Nephron (organoid): ENCODE results near the gene DOCK3.

Experiments used
- H3K27ac Mint-ChIP-seq, 3 experiments: 2 replicates each; pipeline ENCODE4 v1.8.0; 2020; ENCODE audit warnings: mixed read lengths in 3 of 3, mild to moderate bottlenecking in 2 of 3, moderate library complexity in 1 of 3
- H3K27me3 Mint-ChIP-seq: 2 replicates; pipeline ENCODE4 v1.8.0; 2021; ENCODE audit warnings: low read depth, mild to moderate bottlenecking, moderate library complexity, mixed read lengths
- H3K36me3 Mint-ChIP-seq: 2 replicates; pipeline ENCODE4 v1.8.0; 2020; ENCODE audit warnings: low read depth, mixed read lengths
- H3K4me1 Mint-ChIP-seq: 2 replicates; pipeline ENCODE4 v1.8.0; 2020; ENCODE audit warnings: mixed read lengths
- H3K4me3 Mint-ChIP-seq, 3 experiments: 2 replicates each; pipeline ENCODE4 v1.8.0; 2020; ENCODE audit warnings: mild to moderate bottlenecking in 3 of 3, mixed read lengths in 3 of 3, moderate library complexity in 2 of 3
- H3K9me3 Mint-ChIP-seq: 2 replicates; pipeline ENCODE4 v1.8.0; 2020; ENCODE audit warnings: mixed read lengths
- CTCF ChIP-seq, 3 experiments: fragments of 200-600 bp; sonication (generic); IDR thresholded peaks; one replicate each; pipeline ENCODE4 v1.5.0; 2021; ENCODE audit warnings: antibody characterized with exemption in 3 of 3; ENCODE audit not compliant: unreplicated experiment in 3 of 3

The DOCK3 gene

GRCh38 chr3:50635066-50635465, 39.7 kb upstream of the DOCK3 start:
- Mint-ChIP-seq H3K9me3 (no peaks in the 10 kb centered on the region), H3K4me1 (peaks cover 42% of the 10 kb centered on the region), H3K27ac (no peak overlapping the region), H3K36me3 (no peaks in the 10 kb centered on the region), H3K4me3 (no peak overlapping the region), H3K27me3 (peaks cover 13% of the 10 kb centered on the region)
- TF ChIP-seq CTCF (IDR thresholded peaks at IDR 0.05; ENCODE audit: unreplicated experiment in 3 of 3), result no peak

GRCh38 chr3:50637011-50637410, 37.7 kb upstream of the DOCK3 start:
- Mint-ChIP-seq H3K4me3 (no peak overlapping the region), H3K4me1 (peaks cover 24% of the 10 kb centered on the region), H3K9me3 (no peaks in the 10 kb centered on the region), H3K27me3 (peaks cover 3% of the 10 kb centered on the region), H3K27ac (peak overlapping the region in 1 of 3 experiments; percentile 16), H3K36me3 (peaks cover 5% of the 10 kb centered on the region)
- no peak for TF ChIP-seq CTCF (IDR thresholded peaks at IDR 0.05; ENCODE audit: unreplicated experiment in 3 of 3)

- no peak overlapping the region for H3K4me3 Mint-ChIP-seq
- peaks cover 15% of the 10 kb centered on the region for H3K4me1 Mint-ChIP-seq
- H3K27ac Mint-ChIP-seq, result peak overlapping the region in 1 of 3 experiments; percentile 14
- H3K27me3 Mint-ChIP-seq, result no peaks in the 10 kb centered on the region
- TF ChIP-seq CTCF (IDR thresholded peaks at IDR 0.05; ENCODE audit: unreplicated experiment in 3 of 3), result no peak
- H3K36me3 Mint-ChIP-seq, result peaks cover 5% of the 10 kb centered on the region
- H3K9me3 Mint-ChIP-seq, result no peaks in the 10 kb centered on the region
Measured at GRCh38 chr3:50637945-50638344, 36.8 kb upstream of the DOCK3 start.

- Mint-ChIP-seq H3K9me3 (no peaks in the 10 kb centered on the region), H3K36me3 (peaks cover 10% of the 10 kb centered on the region), H3K27ac (no peak overlapping the region), H3K27me3 (no peaks in the 10 kb centered on the region), H3K4me3 (no peak overlapping the region), H3K4me1 (peaks cover 13% of the 10 kb centered on the region)
- TF ChIP-seq CTCF (IDR thresholded peaks at IDR 0.05; ENCODE audit: unreplicated experiment in 3 of 3), result no peak
Measured at GRCh38 chr3:50639055-50639494, 35.7 kb upstream of the DOCK3 start.

- no peak overlapping the region for H3K4me3 Mint-ChIP-seq
- no peak overlapping the region for H3K27ac Mint-ChIP-seq
- H3K4me1 Mint-ChIP-seq, result peaks cover 14% of the 10 kb centered on the region
- H3K9me3 Mint-ChIP-seq, result no peaks in the 10 kb centered on the region
- no peak for TF ChIP-seq CTCF (IDR thresholded peaks at IDR 0.05; ENCODE audit: unreplicated experiment in 3 of 3)
- no peaks in the 10 kb centered on the region for H3K27me3 Mint-ChIP-seq
- H3K36me3 Mint-ChIP-seq, result peaks cover 20% of the 10 kb centered on the region
Measured at GRCh38 chr3:50642382-50642781, 32.3 kb upstream of the DOCK3 start.

- no peak for TF ChIP-seq CTCF (IDR thresholded peaks at IDR 0.05; ENCODE audit: unreplicated experiment in 3 of 3)
- Mint-ChIP-seq H3K36me3 (peaks cover 20% of the 10 kb centered on the region), H3K4me3 (no peak overlapping the region), H3K4me1 (peaks cover 9% of the 10 kb centered on the region), H3K27me3 (no peaks in the 10 kb centered on the region), H3K27ac (peak overlapping the region; percentile 13 to 61 (median 17)), H3K9me3 (no peaks in the 10 kb centered on the region)
Measured at GRCh38 chr3:50644561-50644960, 30.2 kb upstream of the DOCK3 start.
